Measurements from ENCODE around the gene DLGAP1.

DNA sequence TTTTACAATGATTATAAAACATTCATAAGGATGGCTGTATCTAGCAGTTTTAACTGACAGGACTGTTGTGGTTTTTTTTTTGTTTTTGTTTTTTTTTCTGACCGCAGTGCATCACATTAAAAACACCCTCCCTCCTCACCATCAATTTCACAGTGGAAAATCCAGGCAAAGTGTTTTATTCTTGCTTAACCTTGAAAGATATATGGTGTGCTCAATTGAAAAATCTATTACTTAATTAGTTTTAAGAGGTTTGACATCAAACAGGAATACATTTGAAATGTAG lies 250.7 kb downstream of the DLGAP1 start:
- TF ChIP-seq EZH2 (IDR thresholded peaks at IDR 0.05; ENCODE audit: insufficient read depth, poor library complexity, severe bottlenecking) (no peak), EZH2phosphoT487 (IDR thresholded peaks at IDR 0.05; ENCODE audit: insufficient read depth, low read depth) (no peak)
